HG02623 (cell line): Measurements from ENCODE around the gene ZNF207.
A peak's percentile ranks its signal among the peaks of the same experiment; 100 is the strongest.
"Not testable (repeated sequence)": the region's sequence is repeated elsewhere in the genome, so short reads cannot be mapped to it uniquely, and the experiment has no call there.

Source experiments
- ATAC-seq: cut with Tn5 transposase; IDR thresholded peaks from one replicate; pipeline ENCODE4 v1.9.1; 2021; ENCODE audit warnings: moderate library complexity; ENCODE audit not compliant: unreplicated experiment

ZNF207 gene

DNA sequence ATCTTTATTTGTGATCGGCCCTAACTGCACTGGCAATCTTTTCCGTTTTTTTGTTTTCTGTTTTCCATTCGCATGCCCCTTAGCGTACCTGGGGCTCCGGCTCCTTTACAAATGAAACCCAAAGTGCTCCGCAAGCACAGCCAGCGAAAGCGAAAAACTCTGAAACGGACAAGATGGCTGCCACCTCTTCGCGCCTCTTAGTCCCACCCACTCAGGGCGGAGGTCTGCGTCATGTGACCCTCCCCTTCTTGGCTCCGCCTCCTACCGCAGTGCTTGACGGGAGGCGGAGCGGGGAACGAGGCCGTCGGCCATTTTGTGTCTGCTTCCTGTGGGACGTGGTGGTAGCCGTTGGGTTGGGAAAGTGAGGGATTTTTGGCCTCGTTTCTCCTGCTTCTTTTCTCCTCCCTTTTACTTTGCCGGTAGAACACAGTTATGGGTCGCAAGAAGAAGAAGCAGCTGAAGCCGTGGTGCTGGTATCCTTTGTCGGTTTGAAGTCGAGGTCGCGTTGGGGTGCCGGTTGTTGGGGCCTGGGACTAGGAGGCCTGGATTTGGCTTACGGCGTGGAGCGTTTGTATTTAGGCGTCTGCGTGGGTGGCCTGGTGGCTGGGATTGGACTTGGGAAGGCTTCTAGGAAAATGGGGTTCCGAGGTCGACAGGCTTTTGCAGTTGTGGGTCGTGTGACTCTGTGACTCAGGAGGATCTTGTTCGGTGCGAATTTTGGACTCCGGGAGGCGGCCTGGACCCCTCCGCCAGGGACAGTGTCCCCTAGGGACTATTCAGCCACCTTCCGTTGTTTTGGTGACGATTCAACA, at the start of gene ZNF207:
ZNF207 (plus strand) TSS at position 304 of the 812 bp plus-strand sequence; CDS start at position 433, 129 bp downstream.
- ATAC-seq, result peak; percentile 91

DNA sequence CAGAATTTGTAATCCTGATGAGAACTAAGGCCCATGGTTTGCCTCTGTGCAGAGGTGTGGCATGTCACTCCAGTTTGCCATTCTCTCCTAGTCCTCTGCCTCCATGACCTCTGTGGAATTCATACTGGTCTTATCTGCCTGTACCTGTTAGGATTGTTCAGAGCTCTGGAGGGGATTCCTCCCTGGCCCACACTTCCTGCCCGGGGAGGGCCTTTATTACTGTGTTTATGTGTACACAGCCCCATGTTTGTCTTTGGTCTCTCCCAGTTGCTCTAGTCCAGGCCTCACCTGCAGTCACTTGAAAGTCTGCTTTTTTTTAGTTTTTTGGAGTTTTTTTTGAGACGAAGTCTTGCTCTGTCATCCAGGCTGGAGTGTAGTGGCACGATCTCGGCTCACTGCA, 47.9 kb upstream of the ZNF207 start:
- ATAC-seq, result no peak

DNA sequence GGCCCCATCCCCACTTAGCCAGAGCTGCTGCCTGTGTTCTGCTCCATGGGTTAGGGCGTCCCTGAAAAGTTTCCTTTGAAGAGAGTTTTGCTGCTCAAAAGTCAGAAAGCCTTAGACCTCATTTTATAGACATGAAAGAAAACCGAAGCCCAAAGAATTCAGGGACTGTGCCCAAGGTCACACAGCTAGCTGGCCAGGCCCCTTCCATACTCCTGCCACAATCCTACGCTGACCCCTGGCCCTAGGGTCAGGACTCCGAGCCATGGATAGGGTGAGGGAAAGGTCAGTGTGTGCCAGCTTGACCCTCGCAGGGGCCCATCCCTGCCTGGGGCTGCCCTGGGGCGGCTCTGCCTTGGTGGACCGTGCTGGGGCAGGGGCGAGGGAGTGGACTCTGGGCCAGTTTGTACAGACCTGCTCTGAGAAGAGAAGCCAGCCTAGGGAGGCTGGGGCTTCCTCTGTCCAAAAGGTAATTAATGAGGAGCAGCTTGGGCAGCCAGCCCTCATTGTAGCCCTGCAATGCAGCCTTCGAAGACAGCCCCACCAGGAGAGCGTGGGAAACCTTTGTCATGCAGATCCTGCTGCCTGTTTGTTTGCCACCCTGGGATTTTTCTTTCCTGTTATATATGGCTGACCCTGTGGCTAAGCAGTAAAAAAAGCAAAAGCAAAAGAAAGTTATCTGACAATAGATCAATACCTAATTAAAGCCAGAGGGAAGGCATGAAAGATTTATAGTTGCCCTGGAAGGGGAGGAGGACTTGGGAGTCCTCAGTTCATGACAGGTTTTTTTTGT, 46.9 kb upstream of the ZNF207 start:
- no peak for ATAC-seq

DNA sequence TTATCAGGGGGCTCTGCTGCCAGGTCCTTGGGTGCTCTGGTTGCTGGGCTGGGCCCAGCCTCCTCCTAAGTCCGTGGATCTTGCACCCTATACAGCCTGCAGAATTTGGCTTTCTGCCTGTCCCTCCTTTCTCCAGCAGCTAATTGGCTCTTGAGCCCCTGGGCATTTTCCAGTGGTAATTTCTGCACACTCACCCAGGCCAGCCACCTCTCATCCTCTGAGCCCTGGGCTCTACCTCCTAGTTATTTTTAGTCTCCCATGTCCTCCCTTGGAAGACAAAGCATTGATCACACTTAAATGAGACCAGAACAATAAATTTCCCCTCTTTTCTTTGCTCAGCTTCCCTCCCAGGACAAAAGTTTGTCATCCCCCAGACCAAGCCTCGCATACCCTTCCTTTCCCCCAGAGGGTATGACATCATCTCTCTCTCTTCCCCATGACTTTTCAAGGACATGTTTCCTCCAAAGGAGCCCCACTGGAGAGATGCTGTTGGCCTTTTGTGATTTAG, 46.1 kb upstream of the ZNF207 start:
- no peak for ATAC-seq

DNA sequence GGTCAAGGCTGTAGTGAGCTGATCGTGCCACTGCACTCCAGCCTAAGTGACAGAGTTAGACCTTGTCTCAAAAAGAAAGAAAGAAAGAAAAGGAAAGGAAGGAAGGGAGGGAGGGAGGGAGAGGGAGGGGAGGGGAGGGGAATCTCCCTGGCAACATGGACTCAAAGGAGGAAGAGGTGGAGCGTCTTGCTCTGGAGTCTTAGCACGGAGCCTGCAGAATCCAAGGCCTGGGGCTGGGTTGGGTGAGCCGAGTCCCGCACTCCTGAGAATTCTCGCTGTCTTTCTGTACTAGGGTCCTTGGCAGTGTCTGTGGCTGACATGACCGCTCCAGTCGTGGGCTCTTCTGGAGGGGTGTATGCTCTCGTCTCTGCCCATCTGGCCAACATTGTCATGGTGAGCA, 44.9 kb upstream of the ZNF207 start:
- no peak for ATAC-seq

DNA sequence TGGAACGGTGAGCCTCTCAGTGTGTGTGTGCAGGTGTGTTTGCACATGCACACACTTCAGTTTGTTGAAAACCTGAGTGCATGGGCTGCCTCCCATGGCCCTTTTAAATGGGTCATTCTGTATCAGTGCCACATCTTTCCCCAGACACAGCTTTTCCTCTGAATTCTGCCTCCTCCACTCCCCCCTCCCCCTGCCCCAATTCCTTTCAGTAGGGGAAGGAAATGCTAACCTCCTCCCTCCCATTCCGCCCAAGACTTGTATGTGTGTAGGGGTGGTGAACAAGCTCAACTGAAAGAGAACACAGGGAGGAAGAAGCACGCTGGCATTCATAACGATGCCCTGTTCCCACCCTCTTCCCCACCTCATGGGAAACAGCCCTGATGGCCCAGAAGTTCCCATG, 42.3 kb upstream of the ZNF207 start:
- ATAC-seq, result no peak

DNA sequence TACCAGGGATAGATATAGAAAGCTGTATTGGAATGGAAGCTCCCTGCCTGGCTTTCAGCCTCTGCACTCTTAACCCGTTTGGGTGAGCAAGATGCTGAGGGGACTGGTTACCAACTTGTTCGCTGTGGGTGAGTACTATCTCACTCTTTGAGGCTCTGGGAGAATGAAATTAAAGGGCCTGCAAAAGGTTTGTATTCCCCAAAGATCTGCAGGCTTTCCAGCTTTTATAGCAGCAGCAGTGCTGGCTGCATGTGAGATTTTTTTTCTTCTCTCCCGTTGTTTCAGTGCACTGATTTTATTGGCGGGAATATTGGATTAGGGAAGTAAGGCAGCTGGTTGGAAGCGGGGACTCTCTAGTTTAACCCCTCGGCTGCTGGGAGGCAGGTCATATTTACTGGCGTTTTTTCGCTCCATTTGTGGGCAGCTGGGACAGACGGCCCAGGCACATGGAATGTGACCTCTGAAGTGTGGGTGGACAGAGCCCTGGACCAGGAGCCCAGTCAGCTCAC, 38.9 kb upstream of the ZNF207 start:
- no peak for ATAC-seq

DNA sequence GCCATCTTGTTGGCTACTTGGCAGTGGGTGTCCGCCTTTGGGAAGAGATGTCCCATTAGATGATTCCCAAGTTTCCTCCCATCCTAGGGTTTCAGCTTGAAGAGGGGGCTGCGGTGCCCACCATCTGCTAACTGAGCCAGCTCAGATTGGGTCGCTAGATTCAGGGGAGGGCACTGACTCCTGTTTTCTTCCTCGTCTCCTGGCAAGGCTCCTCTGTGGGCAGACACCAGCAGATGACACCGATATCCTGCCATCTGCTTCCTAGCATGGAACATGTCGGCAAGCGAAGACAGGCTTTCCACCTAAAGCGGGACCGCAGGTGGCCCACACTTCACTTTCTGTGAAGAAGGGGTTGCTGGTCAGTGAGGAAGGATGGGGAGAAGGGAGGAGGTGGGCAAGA, 35.3 kb upstream of the ZNF207 start:
- no peak for ATAC-seq

DNA sequence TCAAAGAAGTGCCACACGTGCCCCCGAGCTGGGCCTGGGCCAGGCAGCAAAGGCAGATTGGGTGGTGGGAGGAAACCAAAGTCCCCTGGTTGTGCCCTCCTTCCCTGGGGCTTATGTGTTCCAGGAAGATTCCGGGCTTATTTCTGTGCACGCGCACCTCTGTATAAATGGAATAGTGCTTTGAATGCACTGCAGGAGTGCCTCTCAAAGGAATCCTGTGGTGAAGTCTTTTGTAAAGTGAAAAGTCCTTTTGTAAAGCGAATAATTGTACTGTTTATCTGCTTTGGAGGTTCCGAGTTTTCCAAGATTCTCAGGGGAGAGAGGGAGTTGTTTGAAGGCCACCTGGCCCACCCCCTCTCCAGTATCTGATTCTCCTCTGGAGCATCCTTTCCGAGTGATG, 34.8 kb upstream of the ZNF207 start:
- ATAC-seq, result no peak

DNA sequence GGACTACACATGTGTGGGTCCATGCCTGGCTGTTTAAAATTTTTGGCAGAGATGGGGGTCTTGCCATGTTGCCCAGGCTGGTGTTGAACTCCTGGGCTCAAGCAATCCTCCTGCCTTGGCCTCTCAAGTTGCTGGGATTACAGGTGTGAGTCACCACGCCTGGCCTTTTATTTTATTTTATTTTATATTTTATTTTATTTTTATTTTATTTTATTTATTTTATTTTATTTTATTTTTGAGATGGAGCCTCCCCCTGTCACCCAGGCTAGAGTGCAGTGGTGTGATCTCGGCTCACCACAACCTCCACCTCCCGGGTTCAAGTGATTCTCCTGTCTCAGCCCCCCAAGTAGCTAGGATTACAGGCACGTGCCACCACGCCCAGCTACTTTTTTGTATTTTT, 33.3 kb upstream of the ZNF207 start:
- ATAC-seq, result not testable (repeated sequence)

DNA sequence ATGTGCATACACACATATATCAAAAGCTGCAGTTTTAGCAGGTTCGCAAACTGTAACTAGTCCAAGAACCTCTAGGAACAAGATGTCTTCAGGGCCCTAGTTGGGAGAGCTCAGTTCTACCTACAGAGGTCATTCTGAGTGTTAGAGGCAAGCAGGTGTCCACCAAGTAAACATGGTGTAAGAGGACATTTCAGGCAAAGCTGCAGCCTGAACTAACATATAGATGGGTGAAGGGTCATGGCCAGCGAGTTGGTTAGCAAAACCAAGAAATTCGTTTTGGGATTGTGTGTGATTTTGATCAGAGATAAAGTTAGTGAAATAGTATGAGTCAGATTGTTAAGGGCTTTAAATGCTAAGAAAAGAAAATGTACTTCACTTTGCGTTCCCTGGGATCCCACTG, 32.6 kb upstream of the ZNF207 start:
- ATAC-seq, result no peak

DNA sequence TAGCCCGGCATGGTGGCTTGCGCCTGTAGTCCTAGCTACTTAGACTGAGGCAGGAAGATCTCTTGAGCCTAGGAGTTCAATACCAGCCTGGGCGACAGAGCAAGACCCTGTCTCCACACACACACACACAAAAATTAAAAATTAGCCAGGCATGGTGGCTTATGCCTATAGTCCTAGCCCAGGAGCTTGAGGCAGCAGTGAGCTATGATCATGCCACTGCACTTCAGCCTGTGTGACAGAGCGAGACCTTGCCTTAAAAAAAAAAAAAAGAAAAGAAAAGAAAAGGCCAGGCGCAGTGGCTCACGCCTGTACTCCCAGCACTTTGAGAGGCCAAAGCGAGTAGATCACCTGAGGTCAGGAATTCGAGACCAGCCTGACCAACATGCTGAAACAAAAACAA, 31.9 kb upstream of the ZNF207 start:
- no peak for ATAC-seq

DNA sequence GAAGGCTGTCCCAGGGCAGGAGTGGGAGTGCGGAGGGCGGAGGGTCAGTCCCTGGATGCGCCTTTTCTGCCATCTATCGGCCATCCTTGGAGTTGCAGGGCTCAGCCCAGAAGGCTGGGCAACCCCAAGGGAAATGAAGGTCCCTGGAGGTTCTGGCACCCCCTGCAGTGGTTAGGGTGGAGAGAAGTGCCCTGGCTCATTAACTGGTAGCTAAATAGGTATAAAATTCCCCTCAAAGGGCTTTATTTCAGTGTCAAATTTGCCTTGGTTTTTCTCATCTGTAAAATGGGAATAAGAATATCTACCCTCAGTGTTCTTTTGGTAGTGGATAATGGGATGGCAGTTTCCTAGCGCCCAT, 30.4 kb upstream of the ZNF207 start:
- ATAC-seq, result peak; percentile 53

DNA sequence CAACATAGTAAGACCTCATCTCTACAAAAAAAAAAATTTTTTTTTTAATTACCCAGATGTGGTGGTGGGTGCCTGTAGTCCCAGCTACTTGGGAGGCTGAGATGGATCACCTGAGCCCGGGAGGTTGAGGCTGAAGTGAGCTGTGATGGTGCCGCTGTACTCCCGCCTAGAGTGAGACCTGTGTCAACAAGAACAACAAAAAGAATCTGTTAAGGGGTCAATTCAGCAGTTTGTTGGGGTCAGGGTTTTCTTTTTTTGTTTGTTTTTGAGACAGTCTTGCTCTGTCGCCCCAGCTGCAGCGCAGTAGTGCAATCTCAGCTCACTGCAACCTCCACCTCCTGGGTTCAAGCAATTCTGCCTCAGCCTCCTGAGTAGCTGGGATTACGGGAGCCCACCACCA, 29.9 kb upstream of the ZNF207 start:
- not testable (repeated sequence) for ATAC-seq

DNA sequence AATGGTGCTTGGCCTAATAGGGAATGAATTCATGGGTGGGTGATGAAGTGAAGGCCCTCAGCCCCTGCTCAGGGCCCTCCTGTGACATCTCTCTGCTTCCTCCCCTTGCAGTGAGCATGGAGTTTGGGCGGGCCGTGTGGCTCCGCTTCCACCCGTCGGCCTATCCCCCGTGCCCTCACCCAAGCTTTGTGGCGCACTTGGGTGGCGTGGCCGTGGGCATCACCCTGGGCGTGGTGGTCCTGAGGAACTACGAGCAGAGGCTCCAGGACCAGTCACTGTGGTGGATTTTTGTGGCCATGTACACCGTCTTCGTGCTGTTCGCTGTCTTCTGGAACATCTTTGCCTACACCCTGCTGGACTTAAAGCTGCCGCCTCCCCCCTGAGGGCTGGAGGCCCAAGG, 29.1 kb upstream of the ZNF207 start:
- no peak for ATAC-seq

DNA sequence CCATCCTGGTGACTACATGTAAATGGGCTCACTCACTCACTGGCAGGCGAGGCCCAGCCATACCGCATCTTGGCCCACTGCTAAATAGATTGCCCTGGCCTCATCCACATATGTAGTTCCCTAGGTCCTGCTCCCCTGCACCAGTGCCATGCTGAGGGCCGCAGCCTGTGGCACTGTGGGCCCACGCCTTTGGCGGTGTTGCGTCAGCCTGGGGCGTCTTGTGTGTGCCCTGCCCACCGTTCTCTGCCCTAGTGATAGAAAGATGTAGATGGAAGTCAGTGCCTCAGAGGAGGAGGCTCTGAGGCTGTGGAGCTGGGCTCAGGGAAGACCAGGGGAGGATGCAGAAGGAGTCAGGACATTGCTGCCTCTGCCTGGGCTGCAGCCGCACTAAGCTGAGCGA, 26.9 kb upstream of the ZNF207 start:
- no peak for ATAC-seq

DNA sequence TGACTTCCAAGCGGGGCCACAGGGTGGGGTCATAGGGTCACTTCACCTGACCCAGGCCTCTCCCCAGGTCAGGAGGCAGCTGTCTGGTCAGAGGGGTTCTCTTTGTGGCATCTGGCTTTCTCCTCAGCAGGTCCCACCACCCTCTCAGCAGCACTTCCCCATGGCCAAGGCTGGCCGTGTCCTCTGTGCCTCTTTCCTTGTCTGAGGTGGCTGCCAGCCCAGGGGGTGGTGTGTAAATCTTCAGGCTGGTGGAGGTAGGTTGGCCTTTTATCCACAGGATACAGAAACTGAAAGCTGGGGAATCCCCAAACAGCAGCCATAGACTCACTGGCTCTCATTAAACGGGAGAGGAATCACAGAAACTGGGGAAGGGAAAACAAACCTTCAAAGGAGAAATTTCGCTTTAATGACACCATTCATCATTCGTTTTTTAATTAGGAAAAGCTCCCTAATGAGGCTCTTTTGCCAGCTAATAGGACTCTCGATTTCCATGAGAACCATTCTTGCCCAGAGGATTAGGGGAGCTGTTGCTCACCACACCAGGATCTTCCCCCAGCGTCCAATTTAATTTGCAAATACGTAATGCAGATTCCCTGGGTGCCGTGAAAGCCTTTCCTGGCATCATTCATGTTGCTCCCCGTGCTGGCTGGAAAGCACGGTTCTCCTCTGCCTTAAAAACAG, 26.0 kb upstream of the ZNF207 start:
- ATAC-seq, result no peak

DNA sequence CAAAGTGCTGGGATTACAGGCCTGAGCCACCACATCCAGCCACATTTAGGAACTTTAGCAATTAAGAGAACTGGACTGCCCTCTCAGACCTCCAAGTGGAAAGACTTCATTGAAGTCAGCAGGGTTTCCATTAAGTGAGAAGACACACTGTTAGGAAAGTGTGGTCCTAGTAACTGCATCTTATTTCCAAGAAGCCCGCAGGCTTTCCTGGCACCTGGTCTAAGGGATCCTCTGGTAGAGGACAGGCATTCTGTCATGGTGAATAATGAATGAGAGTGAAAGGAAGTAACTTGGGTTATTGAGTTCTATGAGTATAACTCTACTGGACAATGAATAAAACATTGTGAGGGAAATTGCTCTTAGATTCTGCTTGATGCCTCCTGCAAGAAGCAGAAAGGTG, 22.0 kb upstream of the ZNF207 start:
- no peak for ATAC-seq

DNA sequence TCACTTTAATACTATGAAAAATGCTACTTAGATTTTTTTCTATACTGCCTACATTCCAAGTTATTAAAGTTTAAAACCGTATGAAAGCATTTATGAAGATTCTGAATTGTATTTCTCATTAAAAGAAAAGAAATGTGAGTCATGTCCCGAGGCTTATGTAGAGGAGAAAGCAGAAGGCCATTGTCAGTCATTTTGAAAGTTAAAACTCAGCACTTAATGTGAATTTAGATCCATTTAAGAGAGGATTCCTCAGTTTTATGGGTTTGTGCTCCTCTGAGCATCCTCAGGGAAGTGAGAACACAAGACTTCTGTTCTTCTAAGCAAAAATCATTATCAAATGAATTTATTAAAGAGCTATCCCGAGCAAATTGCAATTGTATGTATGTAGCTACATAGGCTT, 19.8 kb upstream of the ZNF207 start:
- no peak for ATAC-seq

DNA sequence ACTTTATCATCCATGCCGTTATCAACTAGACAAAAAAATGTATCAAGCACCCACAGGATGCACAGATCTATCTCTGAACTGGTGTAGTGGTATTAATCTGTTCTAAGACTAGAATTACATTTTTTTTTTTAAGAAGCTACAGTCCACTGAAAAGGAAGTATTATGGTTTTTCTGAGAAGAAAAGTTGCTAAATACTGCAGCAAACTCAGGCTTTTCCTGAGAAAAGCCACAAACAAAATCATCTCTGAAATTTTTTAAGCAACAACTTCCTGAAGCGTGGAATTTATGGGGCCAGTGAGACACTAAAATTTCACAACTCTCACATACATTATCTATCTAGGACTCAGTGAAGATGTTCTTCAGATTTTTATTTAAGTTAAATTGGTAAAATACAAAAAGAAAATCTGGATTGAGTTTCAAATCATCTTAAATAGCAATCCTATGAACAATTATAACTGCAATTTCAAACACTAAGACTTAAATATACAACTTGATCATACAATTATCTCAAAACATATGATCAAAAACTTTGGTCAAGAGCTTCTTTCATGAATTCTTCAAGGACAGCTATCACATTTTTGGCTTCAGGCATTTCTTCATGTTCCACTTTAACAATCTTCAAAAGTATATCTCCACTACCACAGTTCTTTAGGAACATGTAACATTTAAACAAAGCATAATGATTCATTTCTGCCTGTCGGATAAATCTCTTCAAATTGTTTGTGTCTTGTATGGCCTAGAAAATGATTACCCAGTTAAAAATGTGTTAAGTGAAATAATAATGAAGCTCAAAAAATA, 18.5 kb upstream of the ZNF207 start:
- ATAC-seq, result no peak

DNA sequence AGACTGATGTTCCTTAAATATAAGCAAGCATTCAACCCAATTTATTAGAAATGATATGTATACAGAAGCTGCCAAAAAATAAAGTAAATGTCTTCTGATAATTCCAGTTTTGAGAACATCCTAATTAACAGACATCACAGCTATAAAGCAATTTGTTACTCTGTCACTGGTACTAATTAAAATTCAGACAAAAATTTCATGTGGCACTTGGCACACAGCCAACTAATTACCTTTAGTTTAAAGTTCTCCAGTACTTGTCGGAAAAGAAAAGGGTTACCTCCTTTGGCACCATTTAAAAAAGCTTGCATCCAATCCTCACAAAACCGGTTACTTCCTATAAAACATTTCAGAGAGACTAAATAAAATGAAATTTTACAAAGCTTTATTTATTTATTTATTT, 16.8 kb upstream of the ZNF207 start:
- ATAC-seq, result no peak
